Lower lobe of right lung (tissue), 2 donors: ENCODE results near the gene EGFLAM. TPM values are rescaled to one million over a fixed set of nuclear protein-coding genes. Genes with fewer than 3 reads are reported as not detected.
A peak's percentile ranks its signal among the peaks of the same experiment; 100 is the strongest.

Experiments used
- ATAC-seq, 2 donors: fragments of 200-7000 bp; cut with Tn5 transposase; one replicate each; pipeline ENCODE4 v1.9.1; 2020 to 2022; ENCODE audit warnings: mild to moderate bottlenecking in 2 of 2, moderate library complexity in 2 of 2
- DNase-seq: peaks from one replicate; pipeline ENCODE4 v3.0.0-alpha.2; 2020
- H3K27ac ChIP-seq: fragments of 200-600 bp; one replicate; pipeline ENCODE4 v1.8.0; 2022
- H3K27me3 ChIP-seq: fragments of 200-600 bp; one replicate; pipeline ENCODE4 v1.8.0; 2022; ENCODE audit warnings: low read depth
- H3K36me3 ChIP-seq: fragments of 200-600 bp; one replicate; pipeline ENCODE4 v1.8.0; 2022; ENCODE audit warnings: mild to moderate bottlenecking
- H3K4me1 ChIP-seq: fragments of 200-600 bp; one replicate; pipeline ENCODE4 v1.8.0; 2022
- H3K4me3 ChIP-seq: fragments of 200-600 bp; one replicate; pipeline ENCODE4 v1.8.0; 2022; ENCODE audit warnings: mild to moderate bottlenecking
- H3K9me3 ChIP-seq: fragments of 200-600 bp; one replicate; pipeline ENCODE4 v1.8.0; 2022
- intact Hi-C: fragments of 100-400 bp; cut with DNase I; formaldehyde crosslinking; loops from one replicate; pipeline ENCODE4 v1.11.0; 2022
- total RNA-seq: library from RNA; stranded (reverse); fragmentation: NEBNext Ultra II Directional; extraction: Animal tissue kit (Norgen Biotek cat#: 25700); gene quantifications from one replicate; pipeline ENCODE4 v1.2.1, GENCODE V29; 2021
- TF ChIP-seq, protein P1 (sequence below): fragments of 200-600 bp; IDR thresholded peaks from one replicate; pipeline ENCODE4 v1.8.0; 2022; ENCODE audit warnings: antibody characterized with exemption, mild to moderate bottlenecking
- donor health status: DM: no; HTN: yes; CAD: no; lungs with severe emphysema.

Gene EGFLAM
- total RNA-seq, 1 donor from 2014 or later = 2.4 TPM

DNA sequence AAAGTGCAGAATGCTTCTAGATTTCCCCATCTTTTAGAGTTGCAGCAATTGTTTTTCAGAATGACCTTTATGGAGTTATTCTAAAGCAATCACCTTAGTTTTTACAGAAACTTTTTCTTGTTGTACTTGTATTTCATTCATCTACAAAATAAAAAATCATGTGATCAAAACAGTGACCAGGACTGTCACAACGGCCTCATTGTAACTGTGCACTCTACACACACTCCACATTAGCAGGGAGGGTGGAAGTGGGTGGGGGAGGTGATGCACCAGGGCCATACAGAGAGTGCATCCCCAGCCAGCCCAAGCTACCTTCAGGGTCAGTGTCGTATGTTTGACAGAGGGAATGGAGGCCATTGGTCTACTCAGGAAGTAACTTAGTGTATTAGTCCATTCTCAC lies 26.9 kb downstream of the EGFLAM start:
- intact Hi-C loops = no loop called here
- H3K27me3 ChIP-seq = peaks cover 33% of the 10 kb centered on the region
- TF ChIP-seq, protein P1, sequence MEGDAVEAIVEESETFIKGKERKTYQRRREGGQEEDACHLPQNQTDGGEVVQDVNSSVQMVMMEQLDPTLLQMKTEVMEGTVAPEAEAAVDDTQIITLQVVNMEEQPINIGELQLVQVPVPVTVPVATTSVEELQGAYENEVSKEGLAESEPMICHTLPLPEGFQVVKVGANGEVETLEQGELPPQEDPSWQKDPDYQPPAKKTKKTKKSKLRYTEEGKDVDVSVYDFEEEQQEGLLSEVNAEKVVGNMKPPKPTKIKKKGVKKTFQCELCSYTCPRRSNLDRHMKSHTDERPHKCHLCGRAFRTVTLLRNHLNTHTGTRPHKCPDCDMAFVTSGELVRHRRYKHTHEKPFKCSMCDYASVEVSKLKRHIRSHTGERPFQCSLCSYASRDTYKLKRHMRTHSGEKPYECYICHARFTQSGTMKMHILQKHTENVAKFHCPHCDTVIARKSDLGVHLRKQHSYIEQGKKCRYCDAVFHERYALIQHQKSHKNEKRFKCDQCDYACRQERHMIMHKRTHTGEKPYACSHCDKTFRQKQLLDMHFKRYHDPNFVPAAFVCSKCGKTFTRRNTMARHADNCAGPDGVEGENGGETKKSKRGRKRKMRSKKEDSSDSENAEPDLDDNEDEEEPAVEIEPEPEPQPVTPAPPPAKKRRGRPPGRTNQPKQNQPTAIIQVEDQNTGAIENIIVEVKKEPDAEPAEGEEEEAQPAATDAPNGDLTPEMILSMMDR = no peak

DNA sequence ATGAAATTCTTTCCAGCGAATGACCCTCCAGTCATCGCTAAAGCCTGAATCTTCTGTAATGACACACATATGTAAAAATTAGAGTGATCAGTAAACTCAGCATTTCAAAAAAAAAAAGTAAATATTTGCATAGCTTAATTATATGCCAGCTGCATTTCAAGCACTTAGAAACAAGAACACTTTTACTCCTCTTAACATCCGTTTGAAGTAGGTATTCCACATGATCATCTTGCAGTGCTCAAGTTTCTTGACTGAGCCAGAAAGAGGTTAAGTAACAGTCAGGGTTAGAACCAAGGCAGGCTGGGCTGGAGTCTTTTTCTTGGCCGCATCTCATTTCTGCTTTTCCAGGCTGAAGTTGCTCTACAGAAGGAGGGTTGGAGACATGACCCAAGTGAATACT lies 27.6 kb downstream of the EGFLAM start:
- Histone ChIP-seq H3K27me3 (peaks cover 38% of the 10 kb centered on the region), H3K4me1 (no peaks in the 10 kb centered on the region), H3K36me3 (no peaks in the 10 kb centered on the region), H3K27ac (no peak overlapping the region), H3K4me3 (no peak overlapping the region), H3K9me3 (no peaks in the 10 kb centered on the region)
- TF ChIP-seq, protein P1 = no peak
- DNase-seq (no peak), ATAC-seq (peak; percentile 79 to 85)
- intact Hi-C loops = no loop called here

More for the DNA sequence above, 26.9 kb downstream of the EGFLAM start:
- Histone ChIP-seq H3K4me1 (no peaks in the 10 kb centered on the region), H3K36me3 (no peaks in the 10 kb centered on the region), H3K9me3 (no peaks in the 10 kb centered on the region), H3K4me3 (no peak overlapping the region), H3K27ac (no peak overlapping the region)
- ATAC-seq (no peak), DNase-seq (no peak)

DNA sequence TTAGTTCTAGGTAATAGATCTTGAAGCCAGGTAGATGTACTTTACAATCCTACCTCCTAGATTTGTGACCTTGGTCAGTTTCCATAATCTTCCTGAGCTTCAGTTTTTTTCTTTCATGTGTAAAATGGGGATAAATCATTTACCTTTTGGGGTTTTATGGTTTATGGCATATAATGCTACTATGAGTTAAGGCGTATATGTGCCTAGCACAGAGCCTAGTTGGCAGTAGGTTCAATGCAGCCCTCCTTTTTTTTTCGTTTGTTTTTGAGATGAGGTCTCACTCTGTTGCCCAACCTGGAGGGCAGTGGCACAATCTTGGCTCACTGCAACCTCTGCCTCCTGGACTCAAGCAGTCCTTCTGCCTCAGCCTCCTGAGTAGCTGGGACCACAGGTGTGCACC lies 28.8 kb downstream of the EGFLAM start:
- Histone ChIP-seq H3K4me1 (no peaks in the 10 kb centered on the region), H3K27ac (no peak overlapping the region), H3K4me3 (no peak overlapping the region), H3K36me3 (no peaks in the 10 kb centered on the region), H3K9me3 (no peaks in the 10 kb centered on the region), H3K27me3 (peaks cover 46% of the 10 kb centered on the region)
- DNase-seq = no peak
- ATAC-seq = no peak
- intact Hi-C loops = no loop called here
- TF ChIP-seq, protein P1 = no peak

DNA sequence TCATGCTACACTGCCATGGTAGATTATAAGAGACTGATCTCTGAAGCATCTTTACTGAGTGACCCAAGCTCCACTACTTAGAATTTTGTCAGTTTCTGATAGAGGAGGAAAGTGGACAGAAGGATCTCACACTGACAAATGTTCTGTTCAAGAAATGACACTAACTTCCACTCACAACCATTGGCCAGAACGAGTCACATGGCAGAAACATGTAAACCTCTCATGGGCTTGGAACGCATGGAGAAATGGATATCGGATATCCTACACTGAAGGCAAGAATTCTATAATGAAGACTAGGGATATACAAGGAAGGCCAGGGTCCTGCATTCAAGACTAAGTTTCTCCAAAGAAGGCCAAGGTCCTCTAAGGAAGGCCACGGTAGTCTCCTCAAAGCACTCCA lies 31.1 kb downstream of the EGFLAM start:
- no peak overlapping the region for H3K27ac ChIP-seq
- no peaks in the 10 kb centered on the region for H3K4me1 ChIP-seq
- TF ChIP-seq, protein P1 = no peak
- ATAC-seq (no peak), DNase-seq (no peak)
- no peaks in the 10 kb centered on the region for H3K9me3 ChIP-seq
- intact Hi-C loops = no loop called here
- H3K27me3 ChIP-seq = peaks cover 40% of the 10 kb centered on the region
- H3K4me3 ChIP-seq = no peak overlapping the region
- H3K36me3 ChIP-seq = no peaks in the 10 kb centered on the region

DNA sequence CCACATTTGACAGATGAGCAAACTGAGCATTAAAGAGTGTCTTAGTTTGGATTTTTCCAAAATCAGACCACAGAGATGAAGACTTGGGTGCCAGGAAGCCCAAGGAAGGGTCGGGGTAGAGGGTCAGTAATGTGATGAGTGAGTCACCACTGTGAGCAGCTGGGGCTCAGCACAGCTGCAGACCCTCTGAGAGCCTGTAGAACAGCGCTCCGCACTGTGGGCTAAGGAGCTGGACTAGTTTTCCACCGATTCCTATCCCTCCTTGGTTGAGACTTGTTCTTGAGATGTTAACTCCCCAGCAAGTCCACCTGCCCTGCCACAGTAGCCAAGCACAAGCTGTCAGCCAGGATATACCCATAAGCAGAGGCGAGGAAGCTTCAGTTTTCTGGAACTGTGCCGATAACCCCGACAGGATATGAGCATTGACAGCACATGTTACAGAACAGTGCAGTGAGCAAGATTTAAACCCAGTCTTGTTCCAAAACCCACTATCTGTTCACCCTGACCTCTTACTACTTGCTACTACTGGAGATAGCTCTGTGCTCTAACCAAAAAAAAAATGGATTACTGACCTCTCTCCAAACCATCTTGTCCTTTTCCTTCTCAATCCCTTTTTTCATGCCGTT lies 31.8 kb downstream of the EGFLAM start:
- Histone ChIP-seq H3K4me1 (no peaks in the 10 kb centered on the region), H3K9me3 (no peaks in the 10 kb centered on the region), H3K36me3 (no peaks in the 10 kb centered on the region), H3K27me3 (peaks cover 39% of the 10 kb centered on the region), H3K27ac (no peak overlapping the region), H3K4me3 (no peak overlapping the region)
- DNase-seq (no peak), ATAC-seq (peak in 1 of 2 donors; percentile 31)
- intact Hi-C loops = no loop called here
- TF ChIP-seq, protein P1 = no peak
